Glutamatergic neuron (in vitro differentiated cells): ENCODE data around the gene GNPTAB. TPM values are rescaled to one million over a fixed set of nuclear protein-coding genes. Genes with fewer than 3 reads are reported as not detected.
A peak's percentile ranks its signal among the peaks of the same experiment; 100 is the strongest.

Experiments used
- DNase-seq: peaks from one replicate; pipeline ENCODE4 v3.0.0; 2022
- H3K27ac Mint-ChIP-seq: one replicate; pipeline ENCODE4 v1.8.0; 2020; ENCODE audit warnings: mild to moderate bottlenecking, mixed read lengths, inconsistent platforms; ENCODE audit not compliant: unreplicated experiment
- H3K27me3 Mint-ChIP-seq: one replicate; pipeline ENCODE4 v1.8.0; 2020; ENCODE audit warnings: mild to moderate bottlenecking, moderate library complexity, mixed read lengths, inconsistent platforms; ENCODE audit not compliant: unreplicated experiment
- H3K36me3 Mint-ChIP-seq: one replicate; pipeline ENCODE4 v1.8.0; 2020; ENCODE audit warnings: mild to moderate bottlenecking, mixed read lengths, inconsistent platforms; ENCODE audit not compliant: unreplicated experiment
- H3K4me1 Mint-ChIP-seq: one replicate; pipeline ENCODE4 v1.8.0; 2020; ENCODE audit warnings: mild to moderate bottlenecking, low read depth, mixed read lengths, inconsistent platforms; ENCODE audit not compliant: unreplicated experiment
- H3K4me3 Mint-ChIP-seq: one replicate; pipeline ENCODE4 v1.8.0; 2020; ENCODE audit warnings: mild to moderate bottlenecking, mixed read lengths, inconsistent platforms; ENCODE audit not compliant: unreplicated experiment
- H3K9me3 Mint-ChIP-seq: one replicate; pipeline ENCODE4 v1.8.0; 2020; ENCODE audit warnings: mild to moderate bottlenecking, moderate library complexity, mixed read lengths, inconsistent platforms; ENCODE audit not compliant: unreplicated experiment
- total RNA-seq: library from RNA; stranded (reverse); fragmentation: NEBNext Ultra II Directional; extraction: Animal tissue kit (Norgen Biotek cat#: 25700); gene quantifications from one replicate; pipeline ENCODE4 v1.2.1, GENCODE V29; 2021; ENCODE audit not compliant: unreplicated experiment
- TF ChIP-seq, protein P1 (sequence below): fragments of 200-600 bp; sonication (generic); IDR thresholded peaks from one replicate; pipeline ENCODE4 v1.5.0; 2021; ENCODE audit not compliant: partially characterized antibody, unreplicated experiment

Gene GNPTAB
- total RNA-seq, 1 donor from 2014 or later, result 20.6 TPM

GRCh38 chr12:101761350-101761749, 69.4 kb downstream of the GNPTAB start:
- H3K27me3 Mint-ChIP-seq, result no peaks in the 10 kb centered on the region
- no peaks in the 10 kb centered on the region for H3K4me1 Mint-ChIP-seq
- H3K4me3 Mint-ChIP-seq, result no peak overlapping the region

DNA sequence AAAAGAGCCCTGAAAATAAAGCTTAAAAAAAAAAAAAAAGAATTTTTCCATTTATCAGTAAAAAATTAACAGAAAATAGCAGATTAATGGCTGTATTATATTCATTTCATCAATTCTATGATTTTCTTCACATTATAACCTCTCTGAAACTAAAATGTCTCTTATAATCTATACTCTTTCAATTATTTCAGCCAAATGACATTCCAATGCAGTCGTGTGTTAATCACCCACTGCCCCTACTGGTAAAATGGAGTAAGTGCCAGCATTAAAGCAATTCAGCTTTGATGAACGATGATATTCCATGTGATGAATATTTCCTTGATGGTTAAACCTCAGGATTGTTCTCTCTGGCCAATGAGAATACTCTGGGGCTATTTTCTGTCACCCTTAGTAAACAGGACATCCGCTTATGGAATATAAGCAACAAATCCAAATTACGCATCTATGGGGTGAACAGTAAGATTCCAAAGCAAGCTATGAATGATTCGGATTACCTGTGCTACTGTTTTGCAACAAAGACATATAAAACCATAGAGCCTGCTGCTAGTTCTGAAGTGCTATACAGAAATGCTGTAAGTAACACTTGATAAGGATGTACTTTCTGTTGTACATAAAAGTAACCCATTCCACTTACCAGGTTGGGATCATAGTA, 71.2 kb downstream of the GNPTAB start:
- TF ChIP-seq, protein P1, sequence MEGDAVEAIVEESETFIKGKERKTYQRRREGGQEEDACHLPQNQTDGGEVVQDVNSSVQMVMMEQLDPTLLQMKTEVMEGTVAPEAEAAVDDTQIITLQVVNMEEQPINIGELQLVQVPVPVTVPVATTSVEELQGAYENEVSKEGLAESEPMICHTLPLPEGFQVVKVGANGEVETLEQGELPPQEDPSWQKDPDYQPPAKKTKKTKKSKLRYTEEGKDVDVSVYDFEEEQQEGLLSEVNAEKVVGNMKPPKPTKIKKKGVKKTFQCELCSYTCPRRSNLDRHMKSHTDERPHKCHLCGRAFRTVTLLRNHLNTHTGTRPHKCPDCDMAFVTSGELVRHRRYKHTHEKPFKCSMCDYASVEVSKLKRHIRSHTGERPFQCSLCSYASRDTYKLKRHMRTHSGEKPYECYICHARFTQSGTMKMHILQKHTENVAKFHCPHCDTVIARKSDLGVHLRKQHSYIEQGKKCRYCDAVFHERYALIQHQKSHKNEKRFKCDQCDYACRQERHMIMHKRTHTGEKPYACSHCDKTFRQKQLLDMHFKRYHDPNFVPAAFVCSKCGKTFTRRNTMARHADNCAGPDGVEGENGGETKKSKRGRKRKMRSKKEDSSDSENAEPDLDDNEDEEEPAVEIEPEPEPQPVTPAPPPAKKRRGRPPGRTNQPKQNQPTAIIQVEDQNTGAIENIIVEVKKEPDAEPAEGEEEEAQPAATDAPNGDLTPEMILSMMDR, result peak; percentile 79
- Mint-ChIP-seq H3K9me3 (no peaks in the 10 kb centered on the region), H3K27ac (no peak overlapping the region), H3K27me3 (no peaks in the 10 kb centered on the region), H3K4me3 (no peak overlapping the region), H3K36me3 (no peaks in the 10 kb centered on the region), H3K4me1 (no peaks in the 10 kb centered on the region)
- no peak for DNase-seq

More at GRCh38 chr12:101761350-101761749, 69.4 kb downstream of the GNPTAB start:
- Mint-ChIP-seq H3K27ac (no peak overlapping the region), H3K36me3 (no peaks in the 10 kb centered on the region), H3K9me3 (no peaks in the 10 kb centered on the region)
- TF ChIP-seq, protein P1, result no peak
- no peak for DNase-seq

DNA sequence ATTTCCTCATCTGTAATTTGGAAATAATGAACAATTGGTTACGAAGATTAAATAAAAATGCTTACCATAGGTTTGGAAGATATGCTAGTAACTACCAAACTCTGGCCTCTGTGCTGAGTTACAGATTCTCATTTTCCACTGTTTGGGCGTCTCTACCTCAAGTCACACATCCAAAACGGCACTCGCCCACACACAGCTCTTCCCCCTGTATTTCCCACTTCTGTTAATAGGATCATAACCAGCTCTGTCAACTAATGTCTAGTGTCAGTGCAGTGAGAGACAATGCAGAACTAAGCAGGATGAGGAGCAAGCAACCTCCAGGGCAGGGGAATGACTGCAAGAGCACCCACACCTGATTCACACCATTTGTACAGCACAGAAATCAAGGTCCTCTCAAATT, 80.6 kb downstream of the GNPTAB start:
- Mint-ChIP-seq H3K4me1 (no peaks in the 10 kb centered on the region), H3K27ac (no peak overlapping the region), H3K9me3 (no peaks in the 10 kb centered on the region), H3K27me3 (no peaks in the 10 kb centered on the region), H3K4me3 (no peak overlapping the region), H3K36me3 (no peaks in the 10 kb centered on the region)
- no peak for DNase-seq
- TF ChIP-seq, protein P1, result no peak

DNA sequence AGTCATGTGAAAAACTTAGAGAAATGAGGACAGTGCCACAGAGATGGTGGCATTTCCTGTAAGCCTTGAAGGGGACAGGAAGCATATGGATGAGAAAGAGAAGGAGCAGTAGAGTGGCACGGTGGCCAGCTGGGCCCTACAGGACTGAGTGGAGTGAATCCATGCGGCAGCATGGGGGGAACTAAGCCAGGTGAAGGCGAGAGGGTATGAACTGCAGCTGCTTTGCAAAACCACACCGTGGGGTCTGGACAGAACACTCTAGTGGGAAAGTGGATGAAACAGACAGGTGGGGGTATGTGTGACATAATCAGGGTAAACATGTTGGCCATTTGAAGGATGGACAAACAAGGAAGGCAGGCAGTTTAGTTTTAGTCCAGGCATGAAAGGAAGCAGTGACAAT, 81.1 kb downstream of the GNPTAB start:
- Mint-ChIP-seq H3K4me3 (no peak overlapping the region), H3K4me1 (no peaks in the 10 kb centered on the region), H3K9me3 (no peaks in the 10 kb centered on the region), H3K27me3 (no peaks in the 10 kb centered on the region), H3K36me3 (no peaks in the 10 kb centered on the region), H3K27ac (no peak overlapping the region)
- DNase-seq, result no peak
- TF ChIP-seq, protein P1, result no peak

GRCh38 chr12:101748907-101749306, 81.9 kb downstream of the GNPTAB start:
- H3K27ac Mint-ChIP-seq, result no peak overlapping the region
- no peak for DNase-seq
- no peak overlapping the region for H3K4me3 Mint-ChIP-seq
- H3K4me1 Mint-ChIP-seq, result no peaks in the 10 kb centered on the region
- H3K9me3 Mint-ChIP-seq, result no peaks in the 10 kb centered on the region
- TF ChIP-seq, protein P1, result no peak
- H3K27me3 Mint-ChIP-seq, result no peaks in the 10 kb centered on the region
- H3K36me3 Mint-ChIP-seq, result no peaks in the 10 kb centered on the region
